Right lobe of liver (tissue), 6 donors: ENCODE data around the gene CDH18. TPM values are rescaled to one million over a fixed set of nuclear protein-coding genes. Genes with fewer than 3 reads are reported as not detected.

Experiments
- ATAC-seq, 4 donors: fragments of 200-7000 bp; cut with Tn5 transposase; one replicate each; pipeline ENCODE4 v1.9.1; 2020; ENCODE audit warnings: mild to moderate bottlenecking in 4 of 4, moderate library complexity in 4 of 4
- DNase-seq, 3 donors: peaks; one replicate each; pipeline ENCODE4 v3.0.0-alpha.2; 2020
- H3K27ac ChIP-seq, 3 donors: fragments of 200-600 bp; one replicate each; pipeline ENCODE4 v1.8.0; 2022
- H3K27me3 ChIP-seq, 2 donors: fragments of 200-600 bp; one replicate each; pipeline ENCODE4 v1.8.0; 2022
- H3K36me3 ChIP-seq, 4 donors: fragments of 200-600 bp; sonication (generic) in 1 of 4; one replicate each; pipeline versions ENCODE4 v1.5.1 to v1.8.0; 2017 to 2022; ENCODE audit warnings: control low read depth in 1 of 4
- H3K4me1 ChIP-seq, 4 donors: fragments of 200-600 bp; sonication (generic) in 1 of 4; one replicate each; pipeline versions ENCODE4 v1.5.1 to v1.8.0; 2017 to 2022; ENCODE audit warnings: control low read depth in 1 of 4
- H3K4me3 ChIP-seq, 3 donors: fragments of 200-600 bp; one replicate each; pipeline ENCODE4 v1.8.0; 2022
- H3K9me3 ChIP-seq, 4 donors: fragments of 200-600 bp; sonication (generic) in 1 of 4; one replicate each; pipeline versions ENCODE4 v1.5.1 to v1.8.0; 2017 to 2022; ENCODE audit warnings: control low read depth in 1 of 4
- CTCF ChIP-seq, 4 donors: fragments of 200-600 bp in 3 of 4; fragments of 450-650 bp in 1 of 4; IDR thresholded peaks; one replicate each; pipeline versions ENCODE4 v1.5.1 to v1.8.0; 2016 to 2022; ENCODE audit warnings: antibody characterized with exemption in 4 of 4, mild to moderate bottlenecking in 2 of 4
- POLR2A ChIP-seq: fragments of 450-650 bp; IDR thresholded peaks from one replicate; pipeline ENCODE4 v1.6.1; 2017; ENCODE audit warnings: antibody characterized with exemption, mild to moderate bottlenecking
- WGBS: methylation state at CpG from one replicate; pipeline ENCODE4 v1.1.6; 2018; ENCODE audit warnings: low coverage, low lambda C conversion rate; ENCODE audit not compliant: insufficient coverage; ENCODE audit errors: missing lambda C conversion rate; 5-methylcytosine and 5-hydroxymethylcytosine counted together
- intact Hi-C, 2 donors: fragments of 100-400 bp; cut with DNase I; formaldehyde crosslinking; loops; one replicate each; pipeline versions ENCODE4 v1.11.2 to v1.14.1; 2022
- total RNA-seq, 6 experiments: library from RNA; depleted of rRNA in 2 of 6; stranded (reverse); fragments of >200 nt in 2 of 6; fragmentation: NEBNext Ultra II Directional in 3 of 6; extraction: Animal tissue kit (Norgen Biotek cat#: 25700) in 3 of 6; gene quantifications; one replicate each; pipeline versions ENCODE4 v1.1.0 to v1.2.4, GENCODE V29; 2016 to 2023
- donor health status: DM: no; HTN: yes; CAD: no.
- donor health status: DM: no; HTN: no; CAD: no.
- donor health status: DM: no; HTN: no; CAD: no.
- donor health status: DM: no; HTN: yes; CAD: no.
- donor health status: DM: no; HTN: yes; CAD: no.

Gene CDH18
- total RNA-seq, 6 experiments from 2014 or later: not detected

DNA sequence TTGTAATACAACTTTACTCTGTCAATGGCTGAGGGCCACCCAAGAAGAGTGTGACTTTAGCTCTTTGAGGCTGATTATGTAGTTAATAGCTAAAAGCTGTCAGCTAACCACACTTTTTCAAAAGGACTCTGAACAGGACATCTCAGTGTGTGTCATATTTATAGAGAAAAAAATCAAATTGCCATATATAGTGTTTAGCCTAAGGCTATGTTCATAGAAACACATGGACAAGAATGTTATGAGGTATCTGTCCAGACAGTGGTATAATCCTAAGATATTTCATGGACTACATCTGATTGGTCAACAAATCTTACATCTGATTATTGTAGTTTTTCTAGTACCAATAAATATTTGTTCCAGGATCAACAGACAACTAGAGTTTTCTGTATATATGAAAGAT is 42.1 kb upstream of the CDH18 start:
- ATAC-seq: no peak
- intact Hi-C loops: no loop called here
- Histone ChIP-seq H3K36me3 (no peaks in the 10 kb centered on the region), H3K4me3 (no peak overlapping the region), H3K27me3 (no peaks in the 10 kb centered on the region), H3K9me3 (no peaks in the 10 kb centered on the region), H3K27ac (no peak overlapping the region), H3K4me1 (no peaks in the 10 kb centered on the region)
- DNase-seq: no peak
- no peak for TF ChIP-seq CTCF (IDR thresholded peaks at IDR 0.05)
- no peak for TF ChIP-seq POLR2A

- no peak overlapping the region for H3K27ac ChIP-seq
- no peaks in the 10 kb centered on the region for H3K4me1 ChIP-seq
- H3K9me3 ChIP-seq: no peaks in the 10 kb centered on the region
- no peak overlapping the region for H3K4me3 ChIP-seq
- H3K27me3 ChIP-seq: no peaks in the 10 kb centered on the region
- intact Hi-C loops: no loop called here
- WGBS: 32% methylated on average over 3 of the region's 3 CpGs
- TF ChIP-seq POLR2A: no peak
- no peak for TF ChIP-seq CTCF (IDR thresholded peaks at IDR 0.05)
- no peak for ATAC-seq
- H3K36me3 ChIP-seq: no peaks in the 10 kb centered on the region
- no peak for DNase-seq
Observed at GRCh38 chr5:20029266-20029665, 41.3 kb upstream of the CDH18 start.

- Histone ChIP-seq H3K4me3 (no peak overlapping the region), H3K4me1 (no peaks in the 10 kb centered on the region), H3K27me3 (no peaks in the 10 kb centered on the region), H3K36me3 (no peaks in the 10 kb centered on the region), H3K9me3 (no peaks in the 10 kb centered on the region), H3K27ac (no peak overlapping the region)
- intact Hi-C loops: no loop called here
- DNase-seq (no peak), ATAC-seq (no peak)
- 44% methylated on average over 6 of the region's 6 CpGs for WGBS
- TF ChIP-seq POLR2A (no peak), CTCF (IDR thresholded peaks at IDR 0.05) (no peak)
Observed at GRCh38 chr5:20028506-20028905, 40.5 kb upstream of the CDH18 start.

DNA sequence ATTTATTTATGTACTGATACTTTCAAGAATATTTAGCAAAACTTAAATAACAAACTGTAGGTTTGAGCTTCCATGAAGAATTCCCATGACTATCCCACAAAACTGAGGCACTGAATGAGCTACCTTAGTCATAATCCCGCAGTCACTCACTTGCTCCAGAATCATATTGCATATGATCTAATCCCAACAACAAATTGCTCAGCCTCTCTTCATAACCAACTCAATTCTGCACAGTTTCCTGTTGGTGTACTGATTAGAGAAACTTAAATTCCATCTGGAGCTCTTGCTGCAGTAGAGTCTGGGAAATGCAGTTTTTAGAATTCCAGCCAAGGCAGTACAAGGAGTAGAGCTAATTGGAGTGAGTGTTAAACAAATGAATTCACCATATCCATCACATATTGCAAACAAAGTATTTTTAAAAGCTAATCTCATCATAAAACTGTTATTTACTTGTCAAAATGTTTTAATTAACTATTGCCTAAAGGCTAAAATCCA is 35.7 kb upstream of the CDH18 start:
- intact Hi-C loops: no loop called here
- WGBS: 67% methylated on average over 1 of the region's 1 CpG
- Histone ChIP-seq H3K9me3 (no peaks in the 10 kb centered on the region), H3K4me3 (no peak overlapping the region), H3K36me3 (no peaks in the 10 kb centered on the region), H3K4me1 (no peaks in the 10 kb centered on the region), H3K27me3 (no peaks in the 10 kb centered on the region), H3K27ac (no peak overlapping the region)
- ATAC-seq (no peak), DNase-seq (no peak)
- TF ChIP-seq POLR2A (no peak), CTCF (IDR thresholded peaks at IDR 0.05) (no peak)

- no peak overlapping the region for H3K27ac ChIP-seq
- TF ChIP-seq CTCF (IDR thresholded peaks at IDR 0.05) (no peak), POLR2A (no peak)
- H3K9me3 ChIP-seq: no peaks in the 10 kb centered on the region
- no peaks in the 10 kb centered on the region for H3K27me3 ChIP-seq
- ATAC-seq: no peak
- H3K36me3 ChIP-seq: no peaks in the 10 kb centered on the region
- WGBS: 58% methylated on average over 2 of the region's 2 CpGs
- intact Hi-C loops: no loop called here
- H3K4me3 ChIP-seq: no peak overlapping the region
- DNase-seq: no peak
- no peaks in the 10 kb centered on the region for H3K4me1 ChIP-seq
Observed at GRCh38 chr5:20020247-20020646, 32.2 kb upstream of the CDH18 start.
